H54 (cell line): ENCODE data around the gene ST3GAL3.

Source experiments
- DNase-seq: peaks from one replicate; pipeline ENCODE4 v3.0.0; 2011; ENCODE audit warnings: low spot score, mixed read lengths; ENCODE audit not compliant: insufficient read length
- FAIRE-seq: peaks from 3 replicates; lab custom pipeline; 2011; peaks lifted over from hg19 to GRCh38; lab: Jason Lieb, UNC
- POLR2A ChIP-seq: IDR thresholded peaks from 2 replicates; pipeline ENCODE4 v1.6.1; 2011; ENCODE audit warnings: low read depth, mild to moderate bottlenecking, low read length

The ST3GAL3 gene, protein sequence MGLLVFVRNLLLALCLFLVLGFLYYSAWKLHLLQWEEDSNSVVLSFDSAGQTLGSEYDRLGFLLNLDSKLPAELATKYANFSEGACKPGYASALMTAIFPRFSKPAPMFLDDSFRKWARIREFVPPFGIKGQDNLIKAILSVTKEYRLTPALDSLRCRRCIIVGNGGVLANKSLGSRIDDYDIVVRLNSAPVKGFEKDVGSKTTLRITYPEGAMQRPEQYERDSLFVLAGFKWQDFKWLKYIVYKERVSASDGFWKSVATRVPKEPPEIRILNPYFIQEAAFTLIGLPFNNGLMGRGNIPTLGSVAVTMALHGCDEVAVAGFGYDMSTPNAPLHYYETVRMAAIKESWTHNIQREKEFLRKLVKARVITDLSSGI

DNA sequence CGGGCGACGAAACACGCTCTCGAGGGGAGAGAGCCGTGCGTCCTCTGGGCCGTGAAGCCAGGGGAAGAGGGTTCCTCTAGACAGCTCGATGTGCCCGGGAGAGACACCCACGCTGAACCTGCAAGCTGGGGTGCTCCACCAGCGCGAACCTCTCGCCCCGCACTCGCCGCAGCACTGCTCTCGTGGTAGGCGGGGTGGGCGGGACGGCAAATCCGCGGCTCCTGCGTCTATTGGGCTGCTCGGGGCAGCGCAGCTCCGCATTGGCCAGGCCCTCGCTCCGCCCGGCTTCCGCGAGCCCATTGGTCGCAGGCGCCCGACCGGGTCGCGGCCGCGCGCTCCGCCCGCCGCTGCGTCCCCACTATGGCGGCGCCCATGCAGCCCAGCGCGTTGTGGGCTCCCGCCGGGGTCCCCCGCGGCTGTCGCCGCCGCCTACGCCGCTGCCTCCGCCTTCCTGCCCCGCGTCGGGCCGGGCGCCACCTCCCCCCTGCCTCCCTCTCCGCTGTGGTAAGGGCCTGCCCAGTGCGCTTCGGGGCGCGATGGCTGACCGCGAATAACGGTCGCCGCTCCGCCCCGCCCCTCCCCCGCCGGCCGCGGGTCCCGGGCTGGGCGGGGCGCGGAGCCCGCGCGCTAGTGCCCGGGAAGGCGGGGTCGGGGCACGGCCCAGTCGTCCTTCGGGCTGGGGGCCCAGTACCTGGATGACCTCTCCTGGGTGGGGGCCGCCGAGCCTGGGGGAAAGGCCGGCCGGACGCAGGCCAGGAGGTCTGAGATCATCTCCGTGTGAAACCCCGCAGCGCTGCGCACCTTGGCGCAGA, at the start of gene ST3GAL3:
Gene ST3GAL3, plus strand, starts transcription at position 347 of the 812 bp plus-strand sequence. CDS start 28,727 bp downstream, outside the sequence.
- peak; percentile 95 for TF ChIP-seq POLR2A
- FAIRE-seq (no peak), DNase-seq (peak; percentile 90)

DNA sequence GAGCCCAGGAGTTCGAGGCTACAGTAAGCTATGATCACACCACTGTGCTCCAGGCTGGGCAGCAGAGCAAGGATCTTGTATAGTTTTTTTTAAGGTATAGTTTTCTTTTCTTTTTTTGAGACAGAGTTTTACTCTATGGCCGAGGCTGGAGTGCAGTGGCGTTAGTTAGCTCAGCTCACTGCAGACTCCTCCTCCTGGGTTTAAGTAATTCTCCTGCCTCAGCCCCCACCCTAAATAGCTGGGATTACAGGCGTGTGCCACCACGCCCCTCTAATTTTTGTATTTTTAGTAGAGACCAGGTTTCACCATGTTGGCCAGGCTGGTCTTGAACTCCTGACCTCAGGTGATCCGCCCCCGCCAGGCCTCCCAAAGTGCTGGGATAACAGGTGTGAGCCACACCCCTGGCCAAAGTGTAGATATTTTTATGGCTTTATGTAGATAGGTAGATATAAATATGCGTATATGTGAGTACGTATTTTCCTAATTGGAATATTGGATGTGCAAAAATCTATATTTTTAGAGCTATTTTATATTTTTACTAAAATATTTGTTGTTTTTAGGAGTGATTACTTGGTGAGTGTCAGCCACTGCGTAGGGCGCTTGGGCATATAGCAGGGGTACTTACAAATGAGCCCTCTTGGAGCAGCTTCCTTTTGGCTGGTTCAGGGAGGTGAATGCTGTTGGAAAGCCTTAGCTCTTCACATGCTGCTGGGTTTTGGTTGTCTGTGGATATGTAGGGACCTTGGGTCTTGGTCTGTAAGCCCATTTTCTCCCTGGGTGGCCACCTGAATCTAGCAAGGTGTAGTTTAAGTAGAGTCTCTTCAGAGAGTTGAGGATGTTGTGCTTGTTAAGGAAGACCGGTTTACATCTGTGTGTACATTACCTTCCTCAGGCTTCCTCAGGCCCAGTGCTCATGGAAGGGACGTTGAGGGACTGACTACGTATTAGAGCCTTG, 47.8 kb upstream of the ST3GAL3 start:
- no peak for TF ChIP-seq POLR2A
- FAIRE-seq (no peak), DNase-seq (no peak)

DNA sequence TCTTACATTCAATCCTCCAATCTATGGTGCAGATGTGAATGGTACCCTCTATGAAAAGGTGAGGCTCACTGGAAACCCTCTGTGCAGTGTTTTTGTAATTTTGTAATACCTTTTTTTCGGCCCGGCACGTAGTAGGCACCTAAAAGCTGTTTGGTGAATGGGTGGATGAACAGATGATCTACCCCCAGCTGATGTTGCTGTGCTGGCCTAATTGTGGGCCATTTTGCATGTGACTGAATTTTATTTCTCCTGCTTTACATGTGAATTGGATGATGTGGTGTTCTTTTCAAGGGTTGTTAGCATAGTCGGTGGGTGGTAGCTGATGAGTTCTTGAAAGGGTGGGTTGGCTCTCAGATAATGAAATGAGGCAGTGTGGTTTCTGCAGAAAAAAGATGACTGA, 47.0 kb upstream of the ST3GAL3 start:
- FAIRE-seq (no peak), DNase-seq (no peak)
- no peak for TF ChIP-seq POLR2A

DNA sequence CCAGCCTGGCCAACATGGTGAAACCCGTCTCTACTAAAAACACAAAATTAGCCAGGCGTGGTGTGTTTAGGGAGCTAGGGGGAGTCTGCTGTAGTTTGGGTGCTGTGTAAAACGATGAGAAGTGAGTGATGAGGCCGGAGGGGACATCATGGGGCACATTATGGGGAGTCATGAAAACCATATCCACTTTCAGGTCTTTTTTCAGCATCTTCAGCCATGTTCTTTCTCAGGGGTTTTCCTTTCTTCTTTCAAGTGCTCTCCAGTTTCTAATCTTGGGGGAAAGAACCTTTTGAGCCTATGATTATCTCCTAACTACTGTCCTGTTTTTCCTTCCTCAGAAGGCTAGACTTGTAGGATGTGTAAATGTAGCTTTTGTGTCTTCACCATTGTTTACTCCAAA, 43.0 kb upstream of the ST3GAL3 start:
- no peak for DNase-seq
- FAIRE-seq, result no peak
- TF ChIP-seq POLR2A, result no peak

DNA sequence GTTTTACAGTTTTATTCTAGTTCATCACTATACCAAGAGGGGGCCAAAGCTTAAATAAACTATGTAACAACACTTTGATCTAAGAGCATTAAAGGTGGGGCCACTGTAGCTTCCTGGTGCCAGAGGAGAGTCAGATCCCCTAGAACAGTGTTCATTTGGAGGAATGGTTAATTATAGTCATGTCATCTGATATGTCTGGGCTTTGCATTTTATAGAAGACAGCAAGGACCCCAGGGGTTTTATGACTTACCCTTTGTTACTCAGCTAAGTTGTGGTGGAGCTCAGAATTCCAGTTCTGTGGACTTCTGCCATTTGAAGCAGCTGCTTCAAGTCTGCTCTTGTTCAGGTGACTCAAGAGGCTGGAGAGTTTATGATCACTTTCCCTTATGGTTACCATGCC, 40.7 kb upstream of the ST3GAL3 start:
- no peak for TF ChIP-seq POLR2A
- DNase-seq (no peak), FAIRE-seq (no peak)

DNA sequence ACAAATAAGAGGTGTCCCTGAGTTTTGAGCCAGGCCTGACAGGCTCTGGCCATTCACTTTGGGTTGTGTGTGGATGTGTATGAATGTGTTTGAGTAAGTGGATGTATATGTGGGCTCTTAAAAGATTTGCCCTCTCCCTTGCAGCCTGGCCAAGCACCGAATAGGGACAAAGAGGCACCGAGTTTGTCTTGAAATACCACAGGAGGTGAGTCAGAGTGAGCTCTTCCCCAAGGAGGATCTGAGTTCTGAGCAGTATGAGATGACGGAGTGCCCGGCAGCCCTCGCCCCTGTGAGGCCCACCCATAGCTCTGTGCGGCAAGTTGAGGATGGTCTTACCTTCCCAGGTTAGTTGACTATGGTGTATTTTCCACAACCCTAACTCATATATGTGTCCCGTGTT, 38.4 kb upstream of the ST3GAL3 start:
- peak; percentile 61 for DNase-seq
- TF ChIP-seq POLR2A, result no peak
- peak; percentile 45 for FAIRE-seq

DNA sequence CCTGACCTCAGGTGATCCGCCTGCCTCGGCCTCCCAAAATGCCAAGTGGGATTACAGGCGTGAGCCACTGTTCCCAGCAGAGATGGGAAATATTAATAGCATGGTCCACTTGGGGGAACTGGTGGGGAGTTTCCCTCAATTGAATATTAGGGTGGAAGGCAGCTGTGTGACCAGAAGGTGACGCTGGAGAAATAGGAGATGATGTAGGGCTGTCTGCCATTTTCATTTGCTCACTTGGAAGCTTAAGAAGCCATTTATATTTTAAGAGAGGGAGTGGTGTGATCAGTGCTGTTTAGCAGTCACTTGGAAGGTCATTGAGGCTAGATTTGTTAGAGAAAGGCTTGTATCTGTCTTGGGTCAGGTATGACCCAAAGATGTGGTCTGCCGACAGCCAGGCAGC, 37.5 kb upstream of the ST3GAL3 start:
- FAIRE-seq (no peak), DNase-seq (no peak)
- TF ChIP-seq POLR2A, result no peak

DNA sequence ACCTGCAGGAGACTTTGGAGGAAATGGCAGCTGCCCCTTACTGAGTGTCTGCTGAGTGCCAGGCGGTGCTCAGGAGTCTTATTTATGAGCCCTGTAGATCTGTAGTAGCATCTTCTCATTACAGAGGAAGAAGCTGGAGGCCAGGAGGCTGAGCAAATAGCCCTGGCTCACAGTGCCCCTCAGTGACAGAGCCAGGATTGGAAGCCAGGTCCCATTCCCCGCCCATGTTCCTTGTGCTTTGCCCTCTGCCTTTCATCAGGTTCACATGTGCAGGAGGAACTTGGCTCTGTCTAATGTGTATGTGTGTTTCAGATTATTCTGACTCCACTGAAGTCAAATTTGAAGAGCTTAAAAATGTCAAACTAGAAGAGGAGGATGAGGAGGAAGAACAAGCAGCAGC, 36.1 kb upstream of the ST3GAL3 start:
- TF ChIP-seq POLR2A, result no peak
- DNase-seq (no peak), FAIRE-seq (no peak)

DNA sequence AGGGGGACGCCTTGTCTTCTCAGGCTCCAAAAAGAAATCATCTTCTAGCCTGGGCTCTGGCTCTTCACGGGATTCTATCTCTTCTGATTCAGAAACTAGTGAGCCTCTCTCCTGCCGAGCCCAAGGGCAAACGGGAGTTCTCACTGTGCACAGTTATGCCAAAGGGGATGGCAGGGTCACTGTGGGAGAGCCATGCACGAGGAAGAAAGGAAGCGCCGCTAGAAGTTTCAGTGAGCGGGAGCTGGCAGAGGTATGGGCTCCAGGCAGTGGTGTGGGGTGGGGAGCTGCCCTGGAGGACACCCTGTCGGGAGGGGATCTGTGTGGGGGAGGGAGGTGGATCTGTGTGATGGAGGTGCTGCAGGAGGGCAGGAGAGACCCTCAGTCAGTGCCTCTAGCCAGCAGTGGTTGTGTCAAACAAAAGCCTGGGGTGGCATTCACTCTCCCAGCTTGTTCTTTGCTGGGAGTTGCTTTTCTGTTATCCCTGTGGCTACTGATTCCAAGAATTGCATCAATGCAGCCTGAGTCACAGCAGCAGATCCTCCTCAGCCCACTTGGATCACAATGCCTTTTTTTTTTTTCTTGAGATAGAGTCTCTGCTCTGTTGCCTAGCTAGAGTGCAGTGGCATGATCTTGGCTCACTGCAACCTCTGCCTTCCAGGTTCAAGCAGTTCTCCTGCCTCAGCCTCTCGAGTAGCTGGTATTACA, 35.6 kb upstream of the ST3GAL3 start:
- no peak for TF ChIP-seq POLR2A
- DNase-seq (peak; percentile 70), FAIRE-seq (no peak)

DNA sequence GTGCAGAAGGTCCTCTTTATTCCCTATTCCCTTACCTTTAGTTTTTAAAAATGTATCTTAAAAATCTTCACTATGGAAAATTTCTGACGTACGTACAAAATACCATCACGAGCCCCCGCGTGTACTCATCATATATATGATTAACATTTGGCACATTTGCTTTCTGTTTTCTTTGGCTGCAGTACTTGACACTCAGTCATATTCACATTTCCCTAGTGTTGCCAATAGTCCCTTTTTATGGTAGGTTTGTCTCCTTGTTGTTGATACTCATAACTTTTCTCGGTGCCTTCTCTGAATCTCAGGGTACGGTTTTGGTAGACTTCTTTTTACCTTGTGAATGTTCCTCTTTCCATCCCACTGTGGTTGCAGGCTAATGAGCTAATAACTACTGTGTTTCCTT, 34.1 kb upstream of the ST3GAL3 start:
- FAIRE-seq (no peak), DNase-seq (no peak)
- TF ChIP-seq POLR2A, result no peak

DNA sequence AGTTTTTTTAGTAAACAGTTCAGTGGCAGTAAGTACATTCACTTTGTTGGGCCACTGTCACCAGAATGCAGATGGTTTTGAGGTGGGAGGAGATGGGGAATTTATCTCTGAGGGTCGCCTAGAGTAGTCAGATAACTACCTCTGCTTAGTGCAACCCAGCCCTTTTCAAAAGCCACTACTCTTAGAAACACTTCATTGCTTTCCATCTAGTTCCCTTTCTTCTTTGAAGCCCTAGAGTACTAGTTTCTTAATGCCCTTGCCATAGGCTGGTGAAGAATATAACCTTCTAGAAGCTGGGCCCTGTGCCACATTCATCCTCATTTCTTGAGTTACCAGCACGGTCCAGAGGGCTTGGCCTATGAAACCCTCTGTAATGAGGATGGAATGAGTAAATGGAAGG, 28.4 kb upstream of the ST3GAL3 start:
- DNase-seq (no peak), FAIRE-seq (no peak)
- no peak for TF ChIP-seq POLR2A

DNA sequence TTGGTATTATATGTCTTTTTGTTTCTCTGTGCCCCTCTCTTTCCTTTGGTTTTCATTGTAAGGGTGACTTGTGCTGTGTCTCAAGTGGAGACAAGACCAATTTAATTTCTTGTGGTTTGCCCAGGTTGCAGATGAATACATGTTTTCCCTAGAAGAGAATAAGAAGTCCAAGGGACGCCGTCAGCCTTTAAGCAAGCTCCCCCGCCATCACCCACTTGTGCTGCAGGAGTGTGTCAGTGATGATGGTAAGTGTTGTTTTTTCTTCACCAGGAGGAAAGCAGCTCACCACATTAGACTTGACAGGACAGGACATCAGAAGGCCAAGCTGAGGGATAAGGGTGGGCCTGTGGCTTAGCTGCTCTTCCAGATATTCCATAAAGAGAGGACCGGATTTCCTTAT, 23.8 kb upstream of the ST3GAL3 start:
- DNase-seq, result no peak
- TF ChIP-seq POLR2A, result no peak
- no peak for FAIRE-seq

DNA sequence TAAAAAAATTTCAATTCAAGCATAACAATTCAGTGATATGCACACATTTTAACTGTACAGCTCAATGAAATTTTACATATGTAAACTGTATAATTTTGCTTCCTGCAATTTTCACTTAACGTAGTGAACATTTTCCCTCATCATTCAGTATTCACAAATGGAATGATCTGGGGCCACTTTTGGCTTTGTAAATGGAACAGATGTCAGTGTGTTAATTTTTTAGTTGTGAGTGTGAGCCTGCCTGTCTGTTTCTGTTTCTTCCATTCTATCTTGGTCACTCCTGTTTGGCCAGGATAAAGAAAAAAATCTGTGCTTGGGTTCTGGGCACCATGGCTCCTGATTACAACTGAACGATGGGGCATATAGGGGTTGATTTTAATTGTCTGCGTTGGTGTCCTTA, 20.5 kb upstream of the ST3GAL3 start:
- FAIRE-seq (no peak), DNase-seq (no peak)
- no peak for TF ChIP-seq POLR2A
